Stomach (tissue), 4 donors: Measurements from ENCODE around the gene VMO1.

Source experiments
- POLR2A ChIP-seq, 4 donors: fragments of 450-650 bp; IDR thresholded peaks; one replicate each; pipeline ENCODE4 v1.6.1; 2016; ENCODE audit warnings: antibody characterized with exemption in 4 of 4, control low read depth in 2 of 4, mild to moderate bottlenecking in 1 of 4, moderate library complexity in 1 of 4
- TF ChIP-seq, protein P1 (sequence below), 7 experiments: fragments of 450-650 bp in 4 of 7; fragments of 200-600 bp in 3 of 7; sonication (generic) in 3 of 7; IDR thresholded peaks; one replicate each; pipeline ENCODE4 v1.5.1; 2016 to 2019; ENCODE audit warnings: antibody characterized with exemption in 7 of 7, control low read depth in 2 of 7, mild to moderate bottlenecking in 1 of 7

DNA sequence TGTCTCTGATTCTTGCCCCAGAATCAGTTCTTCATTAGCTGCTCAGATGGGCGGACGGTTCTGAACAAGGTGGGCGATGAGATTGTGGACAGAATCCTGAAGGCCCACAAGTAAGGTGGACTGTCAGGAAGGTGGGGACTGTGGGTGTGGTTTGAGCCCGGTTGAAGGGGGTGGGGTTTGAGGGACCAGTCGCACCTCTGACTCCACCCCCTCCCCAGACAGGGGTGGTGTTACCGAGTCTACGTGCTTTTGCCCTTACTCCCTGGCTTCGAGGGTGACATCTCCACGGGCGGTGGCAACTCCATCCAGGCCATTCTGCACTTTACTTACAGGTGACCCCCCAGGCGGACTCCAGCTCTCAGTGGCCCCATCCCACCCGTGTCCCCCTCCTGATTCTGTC lies 32.1 kb upstream of the VMO1 start:
- no peak for TF ChIP-seq POLR2A (IDR thresholded peaks at IDR 0.05)
- TF ChIP-seq, protein P1, sequence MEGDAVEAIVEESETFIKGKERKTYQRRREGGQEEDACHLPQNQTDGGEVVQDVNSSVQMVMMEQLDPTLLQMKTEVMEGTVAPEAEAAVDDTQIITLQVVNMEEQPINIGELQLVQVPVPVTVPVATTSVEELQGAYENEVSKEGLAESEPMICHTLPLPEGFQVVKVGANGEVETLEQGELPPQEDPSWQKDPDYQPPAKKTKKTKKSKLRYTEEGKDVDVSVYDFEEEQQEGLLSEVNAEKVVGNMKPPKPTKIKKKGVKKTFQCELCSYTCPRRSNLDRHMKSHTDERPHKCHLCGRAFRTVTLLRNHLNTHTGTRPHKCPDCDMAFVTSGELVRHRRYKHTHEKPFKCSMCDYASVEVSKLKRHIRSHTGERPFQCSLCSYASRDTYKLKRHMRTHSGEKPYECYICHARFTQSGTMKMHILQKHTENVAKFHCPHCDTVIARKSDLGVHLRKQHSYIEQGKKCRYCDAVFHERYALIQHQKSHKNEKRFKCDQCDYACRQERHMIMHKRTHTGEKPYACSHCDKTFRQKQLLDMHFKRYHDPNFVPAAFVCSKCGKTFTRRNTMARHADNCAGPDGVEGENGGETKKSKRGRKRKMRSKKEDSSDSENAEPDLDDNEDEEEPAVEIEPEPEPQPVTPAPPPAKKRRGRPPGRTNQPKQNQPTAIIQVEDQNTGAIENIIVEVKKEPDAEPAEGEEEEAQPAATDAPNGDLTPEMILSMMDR (IDR thresholded peaks at IDR 0.05) = no peak
